Neural cell (in vitro differentiated cells): ENCODE results near the gene SUMF1. TPM values are rescaled to one million over a fixed set of nuclear protein-coding genes. Genes with fewer than 3 reads are reported as not detected.

ENCODE experiments used
- H2AFZ ChIP-seq: fragments of 200-600, 300-800 bp; sonication (generic), shearing (Covaris generic); 2 replicates; pipeline ENCODE4 v1.6.0; 2014; ENCODE audit warnings: low read depth, mild to moderate bottlenecking, antibody characterized with exemption, low read length, moderate library complexity
- H3F3A ChIP-seq: fragments of 200-600 bp; shearing (Covaris generic); 2 replicates; pipeline ENCODE4 v1.6.1; 2016; ENCODE audit warnings: mild to moderate bottlenecking, moderate library complexity, mixed read lengths, antibody characterized with exemption, low read length; ENCODE audit not compliant: insufficient read depth, poor library complexity, severe bottlenecking
- H3K27ac ChIP-seq: fragments of 200-600, 300-800 bp; sonication (generic), shearing (Covaris generic); 2 replicates; pipeline ENCODE4 v1.5.1; 2014; ENCODE audit warnings: mild to moderate bottlenecking, low read length, moderate library complexity
- H3K27me3 ChIP-seq: fragments of 300-800, 200-600 bp; sonication (generic), shearing (Covaris generic); 2 replicates; pipeline ENCODE4 v1.6.0; 2014; ENCODE audit warnings: mild to moderate bottlenecking, low read depth, low read length, moderate library complexity; ENCODE audit not compliant: insufficient read depth
- H3K36me3 ChIP-seq: fragments of 300-800, 200-600 bp; sonication (generic), shearing (Covaris generic); 2 replicates; pipeline ENCODE4 v1.5.1; 2014; ENCODE audit warnings: mild to moderate bottlenecking, antibody characterized with exemption, low read length, moderate library complexity; ENCODE audit not compliant: insufficient read depth
- H3K4me2 ChIP-seq: fragments of 300-800, 200-600 bp; sonication (generic), shearing (Covaris generic); 2 replicates; pipeline ENCODE4 v1.6.0; 2014; ENCODE audit warnings: mild to moderate bottlenecking, low read length
- H3K4me3 ChIP-seq: fragments of 300-800, 200-600 bp; sonication (generic), shearing (Covaris generic); 2 replicates; pipeline ENCODE4 v1.5.1; 2014; ENCODE audit warnings: mild to moderate bottlenecking, low read length, moderate library complexity
- H3K79me2 ChIP-seq: fragments of 200-600 bp; shearing (Covaris generic); replicated peaks from 2 replicates; pipeline ENCODE4 v1.6.0; 2014; ENCODE audit warnings: mild to moderate bottlenecking, low read length, moderate library complexity; ENCODE audit not compliant: insufficient read depth
- H3K9ac ChIP-seq: fragments of 300-800, 200-600 bp; sonication (generic), shearing (Covaris generic); 2 replicates; pipeline ENCODE4 v1.6.1; 2016; ENCODE audit warnings: mild to moderate bottlenecking, low read length, mixed read lengths
- H3K9me2 ChIP-seq: fragments of 200-600 bp; shearing (Covaris generic); 2 replicates; pipeline ENCODE4 v1.6.1; 2016; ENCODE audit warnings: mild to moderate bottlenecking, low read length, mixed read lengths; ENCODE audit not compliant: insufficient read depth
- H3K9me3 ChIP-seq: fragments of 200-600, 300-800 bp; sonication (generic), shearing (Covaris generic); 2 replicates; pipeline ENCODE4 v1.6.1; 2016; ENCODE audit warnings: mild to moderate bottlenecking, mixed run types, low read length, moderate library complexity, mixed read lengths
- H4K20me1 ChIP-seq: fragments of 200-600 bp; shearing (Covaris generic); 2 replicates; pipeline ENCODE4 v1.6.1; 2016; ENCODE audit warnings: mild to moderate bottlenecking, mixed run types; ENCODE audit not compliant: insufficient read depth
- EP300 ChIP-seq: fragments of 450-650 bp; conservative IDR thresholded peaks from 2 replicates; pipeline ENCODE4 v1.6.1; 2014; ENCODE audit warnings: antibody characterized with exemption, mild to moderate bottlenecking, moderate library complexity; ENCODE audit not compliant: poor library complexity, severe bottlenecking
- EZH2 ChIP-seq: fragments of 200-600, 300-800 bp; shearing (Covaris generic), sonication (generic); IDR thresholded peaks from 2 replicates; pipeline ENCODE4 v1.6.1; 2014; ENCODE audit warnings: antibody characterized with exemption, low read length, borderline replicate concordance, mild to moderate bottlenecking; ENCODE audit not compliant: insufficient read depth, poor library complexity, severe bottlenecking
- MXI1 ChIP-seq: fragments of 450-650 bp; conservative IDR thresholded peaks from 2 replicates; pipeline ENCODE4 v1.6.1; 2014; ENCODE audit warnings: antibody characterized with exemption, mild to moderate bottlenecking; ENCODE audit not compliant: poor library complexity, severe bottlenecking
- POLR2AphosphoS5 ChIP-seq: IDR thresholded peaks from 2 replicates; pipeline ENCODE4 v1.6.1; 2012
- RAD21 ChIP-seq: fragments of 450-650 bp; conservative IDR thresholded peaks from 2 replicates; pipeline ENCODE4 v1.6.1; 2014; ENCODE audit warnings: antibody characterized with exemption, mild to moderate bottlenecking, moderate library complexity
- REST ChIP-seq: IDR thresholded peaks from 2 replicates; pipeline ENCODE4 v1.6.1; 2012; ENCODE audit warnings: borderline replicate concordance
- SMC3 ChIP-seq: fragments of 450-650 bp; conservative IDR thresholded peaks from 2 replicates; pipeline ENCODE4 v1.6.1; 2014; ENCODE audit warnings: antibody characterized with exemption, mild to moderate bottlenecking, moderate library complexity; ENCODE audit not compliant: poor library complexity
- TAF1 ChIP-seq: IDR thresholded peaks from 2 replicates; pipeline ENCODE4 v1.6.1; 2012; ENCODE audit warnings: low read depth
- polyA plus RNA-seq: library from polyadenylated mRNA; depleted of rRNA; stranded (reverse); fragments of >200 nt; gene quantifications from 2 replicates; pipeline ENCODE4 v1.2.3, GENCODE V29; 2014
- TF ChIP-seq, protein P1 (sequence below): fragments of 450-650 bp; IDR thresholded peaks from 2 replicates; pipeline ENCODE4 v1.5.1; 2014; ENCODE audit warnings: antibody characterized with exemption, mild to moderate bottlenecking, moderate library complexity; ENCODE audit not compliant: poor library complexity, severe bottlenecking

SUMF1 gene
- polyA plus RNA-seq, 1 donor from 2014 or later, result 3.6 TPM

DNA sequence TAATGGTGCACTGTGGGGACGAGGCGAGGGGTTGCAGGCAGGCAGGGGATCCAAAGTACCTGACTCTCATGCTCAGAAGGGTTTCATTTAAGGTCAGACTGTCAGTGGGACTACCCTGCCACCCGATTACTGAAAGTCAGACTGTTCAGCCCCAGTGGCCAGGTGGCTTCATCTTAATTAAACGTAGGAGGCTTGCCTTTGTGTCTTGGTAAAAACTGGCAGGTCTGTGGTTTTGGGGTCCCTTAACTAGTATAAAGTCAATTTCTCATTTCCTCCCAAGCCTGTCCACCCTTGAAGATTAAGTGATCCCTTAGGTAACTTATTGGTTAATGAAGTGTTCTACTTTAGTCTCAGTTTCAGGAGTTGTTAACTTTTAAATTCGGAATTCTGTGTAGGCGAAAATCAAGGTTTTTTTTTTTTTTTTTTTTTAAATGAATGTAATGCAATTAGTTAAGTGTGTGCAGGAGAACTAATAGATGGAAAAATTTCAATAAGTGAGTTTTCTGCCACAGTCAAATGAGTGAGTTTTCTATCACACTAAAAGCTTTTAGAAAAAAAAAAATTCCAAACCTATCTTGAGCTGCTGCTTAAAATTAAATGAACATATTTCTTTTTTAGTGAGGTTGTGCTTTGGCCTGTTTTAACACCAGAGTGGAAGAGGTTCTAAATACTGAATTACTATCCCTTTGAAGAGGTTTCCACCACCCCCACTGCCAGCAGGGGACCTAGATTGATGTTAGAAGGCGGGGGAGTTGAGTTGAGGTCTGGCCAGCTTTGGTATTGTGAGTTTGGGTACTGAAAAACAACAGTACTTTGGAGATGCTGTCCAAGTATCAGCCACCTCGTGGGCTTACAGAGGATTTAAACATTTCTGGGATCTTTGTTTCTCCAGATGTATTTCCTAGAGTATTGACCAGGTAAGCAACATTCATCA is 41.2 kb upstream of the SUMF1 start:
- Histone ChIP-seq H4K20me1 (no peaks in the 10 kb centered on the region), H3K9ac (no peak overlapping the region), H3K4me3 (no peak overlapping the region), H2AFZ (no peak overlapping the region), H3K27ac (no peak overlapping the region), H3K36me3 (no peaks in the 10 kb centered on the region), H3K27me3 (no peaks in the 10 kb centered on the region), H3K9me3 (no peaks in the 10 kb centered on the region), H3F3A (no peaks in the 10 kb centered on the region), H3K4me2 (no peak overlapping the region), H3K9me2 (no peaks in the 10 kb centered on the region), H3K79me2 (no peaks in the 10 kb centered on the region)
- TF ChIP-seq MXI1 (no peak), EP300 (no peak), RAD21 (no peak), SMC3 (no peak), REST (no peak), TAF1 (no peak), EZH2 (no peak), POLR2AphosphoS5 (no peak)
- TF ChIP-seq, protein P1, sequence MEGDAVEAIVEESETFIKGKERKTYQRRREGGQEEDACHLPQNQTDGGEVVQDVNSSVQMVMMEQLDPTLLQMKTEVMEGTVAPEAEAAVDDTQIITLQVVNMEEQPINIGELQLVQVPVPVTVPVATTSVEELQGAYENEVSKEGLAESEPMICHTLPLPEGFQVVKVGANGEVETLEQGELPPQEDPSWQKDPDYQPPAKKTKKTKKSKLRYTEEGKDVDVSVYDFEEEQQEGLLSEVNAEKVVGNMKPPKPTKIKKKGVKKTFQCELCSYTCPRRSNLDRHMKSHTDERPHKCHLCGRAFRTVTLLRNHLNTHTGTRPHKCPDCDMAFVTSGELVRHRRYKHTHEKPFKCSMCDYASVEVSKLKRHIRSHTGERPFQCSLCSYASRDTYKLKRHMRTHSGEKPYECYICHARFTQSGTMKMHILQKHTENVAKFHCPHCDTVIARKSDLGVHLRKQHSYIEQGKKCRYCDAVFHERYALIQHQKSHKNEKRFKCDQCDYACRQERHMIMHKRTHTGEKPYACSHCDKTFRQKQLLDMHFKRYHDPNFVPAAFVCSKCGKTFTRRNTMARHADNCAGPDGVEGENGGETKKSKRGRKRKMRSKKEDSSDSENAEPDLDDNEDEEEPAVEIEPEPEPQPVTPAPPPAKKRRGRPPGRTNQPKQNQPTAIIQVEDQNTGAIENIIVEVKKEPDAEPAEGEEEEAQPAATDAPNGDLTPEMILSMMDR, result no peak

GRCh38 chr3:4507024-4507596 is 40.0 kb upstream of the SUMF1 start:
- H4K20me1 ChIP-seq, result no peaks in the 10 kb centered on the region
- no peaks in the 10 kb centered on the region for H3F3A ChIP-seq
- H3K4me2 ChIP-seq, result no peak overlapping the region
- no peaks in the 10 kb centered on the region for H3K9me3 ChIP-seq
- no peaks in the 10 kb centered on the region for H3K79me2 ChIP-seq
- H3K27me3 ChIP-seq, result no peaks in the 10 kb centered on the region
- no peak overlapping the region for H3K4me3 ChIP-seq
- no peaks in the 10 kb centered on the region for H3K9me2 ChIP-seq
- H3K9ac ChIP-seq, result no peak overlapping the region
- no peak overlapping the region for H2AFZ ChIP-seq
- H3K27ac ChIP-seq, result no peak overlapping the region
- TF ChIP-seq TAF1, result no peak
- no peak for TF ChIP-seq SMC3
- TF ChIP-seq RAD21, result no peak
- no peak for TF ChIP-seq MXI1
- TF ChIP-seq POLR2AphosphoS5, result no peak
- TF ChIP-seq EP300, result no peak
- TF ChIP-seq, protein P1, result no peak
- no peaks in the 10 kb centered on the region for H3K36me3 ChIP-seq
